A549 (cell line): Measurements from ENCODE around the gene TRPM4. TPM values are rescaled to one million over a fixed set of nuclear protein-coding genes. Genes with fewer than 3 reads are reported as not detected.

Experiments used
- ATAC-seq, 2 experiments: fragments of 200-7000 bp in 1 of 2; fragments of >200 bp in 1 of 2; cut with Nextera tagmentation in 1 of 2; cut with Tn5 transposase in 1 of 2; 3 replicates each; pipeline versions ENCODE4 v1.8.0 to v1.9.1; 2018 to 2020; ENCODE audit warnings: mild to moderate bottlenecking in 1 of 2, moderate library complexity in 1 of 2
- CTCF ChIA-PET: fragments of 300-600 bp; sonication (Branson Sonifier 250); formaldehyde crosslinking; extraction: SDS; loops from one replicate; lab custom pipeline; 2021; ENCODE audit warnings: antibody characterized with exemption, inconsistent platforms; lab: Yijun Ruan, JAX
- POLR2A ChIA-PET: fragments of 350-600 bp; formaldehyde crosslinking; extraction: SDS; loops from one replicate; lab custom pipeline; 2021; ENCODE audit warnings: antibody characterized with exemption, inconsistent platforms; lab: Yijun Ruan, JAX
- DNase-seq, 2 experiments: peaks; one replicate each; pipeline versions ENCODE4 v3.0.0 to v3.0.0-alpha.2; 2011 to 2016; ENCODE audit warnings: low read depth in 1 of 2, low spot score in 1 of 2
- FAIRE-seq: peaks from 2 replicates; lab custom pipeline; 2011; peaks lifted over from hg19 to GRCh38; lab: Jason Lieb, UNC
- H3K27ac ChIP-seq, 2 experiments: fragments of >200 bp; sonication (Bioruptor Twin); formaldehyde crosslinking; 3 replicates each; pipeline ENCODE4 v1.5.1; 2016 to 2017
- H3K4me1 ChIP-seq: fragments of >200 bp; sonication (Bioruptor Twin); formaldehyde crosslinking; 3 replicates; pipeline ENCODE4 v1.6.1; 2016
- H3K4me2 ChIP-seq: fragments of >200 bp; sonication (Bioruptor Twin); formaldehyde crosslinking; 3 replicates; pipeline ENCODE4 v1.6.1; 2016
- H3K4me3 ChIP-seq: fragments of >200 bp; sonication (Bioruptor Twin); formaldehyde crosslinking; 3 replicates; pipeline ENCODE4 v1.5.1; 2016
- H3K9me3 ChIP-seq: fragments of >200 bp; sonication (Bioruptor Twin); formaldehyde crosslinking; 3 replicates; pipeline ENCODE4 v1.6.1; 2016
- CBX2 ChIP-seq: fragments of 200-600 bp; sonication (generic); IDR thresholded peaks from 2 replicates; pipeline ENCODE4 v1.6.1; 2016; ENCODE audit warnings: low read depth, mild to moderate bottlenecking, borderline replicate concordance
- CEBPB ChIP-seq, 2 experiments: fragments of >200 bp in 1 of 2; sonication (Bioruptor Twin) in 1 of 2; formaldehyde crosslinking in 1 of 2; IDR thresholded peaks; 2 replicates each; pipeline ENCODE4 v1.6.1; 2012 to 2016
- EP300 ChIP-seq, 2 experiments: fragments of >200 bp; sonication (Bioruptor Twin); formaldehyde crosslinking; IDR thresholded peaks; 2 replicates in 1 of 2; 3 replicates in 1 of 2; pipeline ENCODE4 v1.6.1; 2016 to 2017
- FOSB ChIP-seq: fragments of 250-450 bp; sonication (Bioruptor Pico); IDR thresholded peaks from 2 replicates; pipeline ENCODE4 v1.5.0; 2020; ENCODE audit warnings: mild to moderate bottlenecking, moderate library complexity
- JUN ChIP-seq, 2 experiments: fragments of >200 bp; sonication (Bioruptor Twin); formaldehyde crosslinking; IDR thresholded peaks; 2 replicates in 1 of 2; 3 replicates in 1 of 2; pipeline ENCODE4 v1.6.1; 2016 to 2017
- JUNB ChIP-seq: fragments of >200 bp; sonication (Bioruptor Twin); formaldehyde crosslinking; IDR thresholded peaks from 2 replicates; pipeline ENCODE4 v1.6.1; 2016
- KDM1A ChIP-seq: fragments of 200-600 bp; sonication (generic); IDR thresholded peaks from 2 replicates; pipeline ENCODE4 v1.6.1; 2016; ENCODE audit warnings: low read depth, mild to moderate bottlenecking
- MYC ChIP-seq: IDR thresholded peaks from 2 replicates; pipeline ENCODE4 v1.6.1; 2012; ENCODE audit warnings: mild to moderate bottlenecking, inconsistent platforms, low read length, improper control_type of control experiment, borderline replicate concordance
- NFE2L2 ChIP-seq: fragments of 150-350 bp; conservative IDR thresholded peaks from 2 replicates; pipeline ENCODE4 v1.6.1; 2014; ENCODE audit warnings: low read length
- PHF8 ChIP-seq: fragments of 200-600 bp; sonication (generic); IDR thresholded peaks from 2 replicates; pipeline ENCODE4 v1.6.1; 2016; ENCODE audit warnings: low read depth, mild to moderate bottlenecking, antibody characterized with exemption, moderate library complexity, borderline replicate concordance
- POLR2AphosphoS2 ChIP-seq: conservative IDR thresholded peaks from 2 replicates; pipeline ENCODE4 v1.6.1; 2012; ENCODE audit warnings: low read length, improper control_type of control experiment, inconsistent platforms
- RNF2 ChIP-seq: fragments of 200-600 bp; sonication (generic); IDR thresholded peaks from 2 replicates; pipeline ENCODE4 v1.6.1; 2016; ENCODE audit warnings: low read depth, mild to moderate bottlenecking, antibody characterized with exemption, moderate library complexity, borderline replicate concordance
- TP53 ChIP-seq: fragments of 250-450 bp; sonication (Bioruptor Pico); IDR thresholded peaks from 2 replicates; pipeline ENCODE4 v1.5.0; 2021; ENCODE audit warnings: mild to moderate bottlenecking, moderate library complexity
- ZC3H11A ChIP-seq: fragments of 450-650 bp; IDR thresholded peaks from 2 replicates; pipeline ENCODE4 v1.6.1; 2014; ENCODE audit warnings: antibody characterized with exemption, mild to moderate bottlenecking
- WGBS: methylation state at CpG from one replicate; pipeline ENCODE4 v1.1.6; 2017; ENCODE audit errors: missing lambda C conversion rate; 5-methylcytosine and 5-hydroxymethylcytosine counted together
- polyA plus RNA-seq, 4 experiments: library from polyadenylated mRNA; depleted of rRNA in 3 of 4; stranded (reverse); fragments of >200 nt; fragmentation: RNase III in 1 of 4; extraction: RNeasy Plus Mini Kit Qiagen cat#74134 plus additional on column Dnase treatment in 1 of 4; gene quantifications; 2 replicates in 3 of 4; 3 replicates in 1 of 4; pipeline ENCODE4 v1.2.3, GENCODE V29; 2011 to 2017
- TF ChIP-seq, protein P1 (sequence below): fragments of >200 bp; sonication (Bioruptor Twin); formaldehyde crosslinking; IDR thresholded peaks from 3 replicates; pipeline ENCODE4 v1.5.1; 2016
- TF ChIP-seq, protein P2 (sequence below): fragments of 250-450 bp; sonication (Bioruptor Pico); IDR thresholded peaks from 2 replicates; pipeline ENCODE4 v1.5.0; 2021; ENCODE audit warnings: mild to moderate bottlenecking, moderate library complexity, borderline replicate concordance

The TRPM4 gene
- polyA plus RNA-seq, 2 of the 4 experiments (the other 2 are of a cell fraction) = 4.7 to 9.1 TPM

DNA sequence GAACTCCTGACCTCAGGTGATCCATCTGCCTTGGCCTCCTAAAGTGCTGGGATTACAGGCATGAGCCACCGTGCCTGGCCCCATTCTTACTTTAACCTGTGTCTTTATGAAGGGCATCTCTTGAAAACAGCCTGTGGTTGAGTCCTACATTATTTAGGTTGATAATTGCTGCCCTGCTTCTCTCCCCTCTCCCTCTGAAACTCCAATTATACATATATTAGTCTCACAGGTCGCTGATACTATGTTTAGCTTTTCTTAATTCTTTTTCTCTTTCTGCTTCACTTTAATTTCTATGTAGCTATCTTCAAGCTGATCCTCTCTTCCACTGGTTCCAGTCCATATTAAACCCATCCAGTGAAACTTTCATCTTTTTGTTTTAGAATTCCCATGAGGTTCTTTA lies 92.3 kb downstream of the TRPM4 start:
- no peak overlapping the region for H3K4me3 ChIP-seq
- no peak overlapping the region for H3K27ac ChIP-seq
- no peak overlapping the region for H3K4me2 ChIP-seq
- TF ChIP-seq JUNB (no peak), EP300 (IDR thresholded peaks at IDR 0.05) (no peak), FOSB (CRISPR knock-in tag) (no peak), POLR2AphosphoS2 (no peak), MYC (no peak), TP53 (CRISPR knock-in tag) (no peak), CBX2 (no peak), RNF2 (no peak), ZC3H11A (no peak)
- no peaks in the 10 kb centered on the region for H3K4me1 ChIP-seq
- 15% methylated on average over 2 of the region's 2 CpGs for WGBS
- no peak for DNase-seq
- ChIA-PET CTCF (interaction anchor here (0.7 to 9.0 kb wide), 5 partner anchors 15 to 152 kb away, joined by 3 to 58 read pairs (median 3); no protein-coding TSS in a partner anchor), POLR2A (no interaction called here)
- H3K9me3 ChIP-seq = peaks cover 9% of the 10 kb centered on the region; the same call in 2 of the 3 replicates
- no peak for ATAC-seq
- FAIRE-seq = no peak

DNA sequence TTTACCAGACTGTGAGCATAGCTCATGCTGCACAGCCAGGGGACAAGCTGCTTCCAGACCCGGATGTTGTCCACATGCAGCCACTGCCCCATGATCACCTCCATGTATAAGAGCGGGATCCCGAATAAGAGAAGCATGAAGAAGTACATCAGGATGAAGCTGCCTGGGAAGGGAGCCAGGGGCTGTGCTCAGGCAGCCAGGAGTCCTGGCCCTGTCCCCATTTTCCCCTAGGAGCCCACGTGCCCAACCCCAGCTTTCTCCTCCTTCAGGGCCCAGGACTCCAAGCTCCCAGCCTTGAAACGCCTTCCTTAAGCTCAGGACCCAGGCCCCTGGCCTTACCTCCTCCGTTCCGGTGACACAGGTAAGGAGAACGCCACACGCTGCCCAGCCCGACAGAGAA lies 98.1 kb downstream of the TRPM4 start:
- POLR2A ChIA-PET = interaction anchor here (0.6 kb wide), 1 partner anchor 1073 kb away, joined by 3 read pairs; no protein-coding TSS in a partner anchor
- 68% methylated on average over 9 of the region's 10 CpGs for WGBS
- Histone ChIP-seq H3K4me2 (no peak overlapping the region), H3K4me3 (no peak overlapping the region), H3K9me3 (peaks cover 28% of the 10 kb centered on the region)
- TF ChIP-seq JUN (IDR thresholded peaks at IDR 0.05) (no peak), PHF8 (no peak), ZC3H11A (no peak), NFE2L2 (no peak), CBX2 (no peak)
- TF ChIP-seq, protein P1, sequence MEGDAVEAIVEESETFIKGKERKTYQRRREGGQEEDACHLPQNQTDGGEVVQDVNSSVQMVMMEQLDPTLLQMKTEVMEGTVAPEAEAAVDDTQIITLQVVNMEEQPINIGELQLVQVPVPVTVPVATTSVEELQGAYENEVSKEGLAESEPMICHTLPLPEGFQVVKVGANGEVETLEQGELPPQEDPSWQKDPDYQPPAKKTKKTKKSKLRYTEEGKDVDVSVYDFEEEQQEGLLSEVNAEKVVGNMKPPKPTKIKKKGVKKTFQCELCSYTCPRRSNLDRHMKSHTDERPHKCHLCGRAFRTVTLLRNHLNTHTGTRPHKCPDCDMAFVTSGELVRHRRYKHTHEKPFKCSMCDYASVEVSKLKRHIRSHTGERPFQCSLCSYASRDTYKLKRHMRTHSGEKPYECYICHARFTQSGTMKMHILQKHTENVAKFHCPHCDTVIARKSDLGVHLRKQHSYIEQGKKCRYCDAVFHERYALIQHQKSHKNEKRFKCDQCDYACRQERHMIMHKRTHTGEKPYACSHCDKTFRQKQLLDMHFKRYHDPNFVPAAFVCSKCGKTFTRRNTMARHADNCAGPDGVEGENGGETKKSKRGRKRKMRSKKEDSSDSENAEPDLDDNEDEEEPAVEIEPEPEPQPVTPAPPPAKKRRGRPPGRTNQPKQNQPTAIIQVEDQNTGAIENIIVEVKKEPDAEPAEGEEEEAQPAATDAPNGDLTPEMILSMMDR = no peak
- TF ChIP-seq, protein P2, sequence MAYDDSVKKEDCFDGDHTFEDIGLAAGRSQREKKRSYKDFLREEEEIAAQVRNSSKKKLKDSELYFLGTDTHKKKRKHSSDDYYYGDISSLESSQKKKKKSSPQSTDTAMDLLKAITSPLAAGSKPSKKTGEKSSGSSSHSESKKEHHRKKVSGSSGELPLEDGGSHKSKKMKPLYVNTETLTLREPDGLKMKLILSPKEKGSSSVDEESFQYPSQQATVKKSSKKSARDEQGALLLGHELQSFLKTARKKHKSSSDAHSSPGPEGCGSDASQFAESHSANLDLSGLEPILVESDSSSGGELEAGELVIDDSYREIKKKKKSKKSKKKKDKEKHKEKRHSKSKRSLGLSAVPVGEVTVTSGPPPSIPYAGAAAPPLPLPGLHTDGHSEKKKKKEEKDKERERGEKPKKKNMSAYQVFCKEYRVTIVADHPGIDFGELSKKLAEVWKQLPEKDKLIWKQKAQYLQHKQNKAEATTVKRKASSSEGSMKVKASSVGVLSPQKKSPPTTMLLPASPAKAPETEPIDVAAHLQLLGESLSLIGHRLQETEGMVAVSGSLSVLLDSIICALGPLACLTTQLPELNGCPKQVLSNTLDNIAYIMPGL (CRISPR knock-in tag) = no peak
- TF ChIP-seq, all 56 proteins: peak for 0
- DNase-seq (no peak), FAIRE-seq (no peak), ATAC-seq (peak in 1 of 2 experiments; percentile 32; a peak in 2 of 6 replicates)
- CTCF ChIA-PET = interaction anchor here (1.0 to 5.0 kb wide), 8 partner anchors 11 to 166 kb away, joined by 3 to 34 read pairs (median 5); no protein-coding TSS in a partner anchor
- Histone ChIP-seq H3K4me1 (no peaks in the 10 kb centered on the region), H3K27ac (no peak overlapping the region)

DNA sequence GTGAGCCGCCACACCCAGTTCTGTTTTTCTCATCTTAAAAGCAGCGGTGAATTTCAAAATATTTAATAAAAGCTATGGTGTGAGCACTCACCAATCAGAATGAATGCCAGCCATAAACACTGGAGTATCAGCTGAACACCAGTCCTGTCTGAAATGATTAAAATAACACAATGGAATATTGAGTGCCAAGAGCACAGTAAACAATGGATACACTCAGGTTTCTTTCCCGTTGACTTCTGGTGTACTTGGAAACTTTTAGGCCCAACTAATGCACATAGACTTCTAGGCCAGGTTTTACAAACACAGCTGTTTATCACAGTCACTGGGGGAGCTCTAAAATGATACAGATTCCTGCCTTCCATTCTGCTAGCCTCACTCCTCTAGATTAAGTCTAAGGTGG lies 99.1 kb downstream of the TRPM4 start:
- DNase-seq (no peak), FAIRE-seq (no peak), ATAC-seq (no peak)
- H3K4me1 ChIP-seq = no peaks in the 10 kb centered on the region
- H3K4me2 ChIP-seq = no peak overlapping the region
- CTCF ChIA-PET = interaction anchor here (0.7 to 5.0 kb wide), 8 partner anchors 9 to 44 kb away, joined by 3 to 34 read pairs (median 4); no protein-coding TSS in a partner anchor
- H3K27ac ChIP-seq = no peak overlapping the region
- POLR2A ChIA-PET = no interaction called here
- TF ChIP-seq PHF8 (no peak), CEBPB (IDR thresholded peaks at IDR 0.05) (no peak), KDM1A (no peak)
- 57% methylated on average over 3 of the region's 3 CpGs for WGBS
- no peak overlapping the region for H3K4me3 ChIP-seq
- peaks cover 33% of the 10 kb centered on the region for H3K9me3 ChIP-seq

Other genes with a start within 250 kb of the TRPM4 start
- gene DHDH, start 224.1 kb upstream of the TRPM4 start, polyA plus RNA-seq (2011; rRNA removed) = 0.60 and 0.78 TPM in 2 replicates
- 1.1 to 1.2 TPM (median 1.2 TPM) in 3 replicates for gene DHDH, start 224.1 kb upstream of the TRPM4 start, polyA plus RNA-seq (2017; fragmentation: RNase III; extraction: RNeasy Plus Mini Kit Qiagen cat#74134 plus additional on column Dnase treatment)
- 120 and 134 TPM in 2 replicates for gene BAX, start 202.9 kb upstream of the TRPM4 start, polyA plus RNA-seq (2011; rRNA removed)
- 265 to 299 TPM (median 284 TPM) in 3 replicates for gene BAX, start 202.9 kb upstream of the TRPM4 start, polyA plus RNA-seq (2017; fragmentation: RNase III; extraction: RNeasy Plus Mini Kit Qiagen cat#74134 plus additional on column Dnase treatment)
- gene FTL, start 192.5 kb upstream of the TRPM4 start, polyA plus RNA-seq (2011; rRNA removed) = 4,743 and 7,067 TPM in 2 replicates
- gene FTL, start 192.5 kb upstream of the TRPM4 start, polyA plus RNA-seq (2017; fragmentation: RNase III; extraction: RNeasy Plus Mini Kit Qiagen cat#74134 plus additional on column Dnase treatment) = 12,141 to 13,930 TPM (median 13,921 TPM) in 3 replicates
- gene GYS1, start 164.5 kb upstream of the TRPM4 start, polyA plus RNA-seq (2011; rRNA removed) = 10.3 and 16.4 TPM in 2 replicates
- gene GYS1, start 164.5 kb upstream of the TRPM4 start, polyA plus RNA-seq (2017; fragmentation: RNase III; extraction: RNeasy Plus Mini Kit Qiagen cat#74134 plus additional on column Dnase treatment) = 23.8 to 25.0 TPM (median 24.8 TPM) in 3 replicates
- gene RUVBL2, start 163.9 kb upstream of the TRPM4 start, polyA plus RNA-seq (2011; rRNA removed) = 146 and 186 TPM in 2 replicates
- 213 to 274 TPM (median 225 TPM) in 3 replicates for gene RUVBL2, start 163.9 kb upstream of the TRPM4 start, polyA plus RNA-seq (2017; fragmentation: RNase III; extraction: RNeasy Plus Mini Kit Qiagen cat#74134 plus additional on column Dnase treatment)
- gene LHB, start 140.7 kb upstream of the TRPM4 start, polyA plus RNA-seq (2011; rRNA removed) = not detected in 2 replicates
- gene LHB, start 140.7 kb upstream of the TRPM4 start, polyA plus RNA-seq (2017; fragmentation: RNase III; extraction: RNeasy Plus Mini Kit Qiagen cat#74134 plus additional on column Dnase treatment) = 0.22 TPM in 1 of 3 replicates, not detected in the others
- not detected in 2 replicates for gene CGB3, start 133.5 kb upstream of the TRPM4 start, polyA plus RNA-seq (2011; rRNA removed)
- gene CGB3, start 133.5 kb upstream of the TRPM4 start, polyA plus RNA-seq (2017; fragmentation: RNase III; extraction: RNeasy Plus Mini Kit Qiagen cat#74134 plus additional on column Dnase treatment) = 0.13 to 0.28 TPM in 2 of 3 replicates, not detected in the other
- gene CGB2, start 125.9 kb upstream of the TRPM4 start, polyA plus RNA-seq (2011; rRNA removed) = not detected in 2 replicates
- not detected in 3 replicates for gene CGB2, start 125.9 kb upstream of the TRPM4 start, polyA plus RNA-seq (2017; fragmentation: RNase III; extraction: RNeasy Plus Mini Kit Qiagen cat#74134 plus additional on column Dnase treatment)
- not detected in 2 replicates for gene CGB1, start 120.9 kb upstream of the TRPM4 start, polyA plus RNA-seq (2011; rRNA removed)
- 0.13 TPM in 1 of 3 replicates, not detected in the others for gene CGB1, start 120.9 kb upstream of the TRPM4 start, polyA plus RNA-seq (2017; fragmentation: RNase III; extraction: RNeasy Plus Mini Kit Qiagen cat#74134 plus additional on column Dnase treatment)
- 0.15 and 0.23 TPM in 2 replicates for gene CGB5, start 113.9 kb upstream of the TRPM4 start, polyA plus RNA-seq (2011; rRNA removed)
- gene CGB5, start 113.9 kb upstream of the TRPM4 start, polyA plus RNA-seq (2017; fragmentation: RNase III; extraction: RNeasy Plus Mini Kit Qiagen cat#74134 plus additional on column Dnase treatment) = 0.53 to 0.94 TPM (median 0.71 TPM) in 3 replicates
- gene CGB8, start 108.7 kb upstream of the TRPM4 start, polyA plus RNA-seq (2011; rRNA removed) = 0.63 and 0.95 TPM in 2 replicates
- gene CGB8, start 108.7 kb upstream of the TRPM4 start, polyA plus RNA-seq (2017; fragmentation: RNase III; extraction: RNeasy Plus Mini Kit Qiagen cat#74134 plus additional on column Dnase treatment) = 2.0 to 2.7 TPM (median 2.4 TPM) in 3 replicates
- gene CGB7, start 100.0 kb upstream of the TRPM4 start, polyA plus RNA-seq (2011; rRNA removed) = 0.34 and 0.56 TPM in 2 replicates
- 0.63 to 0.88 TPM (median 0.79 TPM) in 3 replicates for gene CGB7, start 100.0 kb upstream of the TRPM4 start, polyA plus RNA-seq (2017; fragmentation: RNase III; extraction: RNeasy Plus Mini Kit Qiagen cat#74134 plus additional on column Dnase treatment)
- gene NTF4, start 93.0 kb upstream of the TRPM4 start, polyA plus RNA-seq (2011; rRNA removed) = 0.34 and 0.37 TPM in 2 replicates
- 1.0 to 2.4 TPM (median 1.7 TPM) in 3 replicates for gene NTF4, start 93.0 kb upstream of the TRPM4 start, polyA plus RNA-seq (2017; fragmentation: RNase III; extraction: RNeasy Plus Mini Kit Qiagen cat#74134 plus additional on column Dnase treatment)
- not detected in 2 replicates for gene KCNA7, start 85.1 kb upstream of the TRPM4 start, polyA plus RNA-seq (2011; rRNA removed)
- not detected in 3 replicates for gene KCNA7, start 85.1 kb upstream of the TRPM4 start, polyA plus RNA-seq (2017; fragmentation: RNase III; extraction: RNeasy Plus Mini Kit Qiagen cat#74134 plus additional on column Dnase treatment)
- 214 and 220 TPM in 2 replicates for gene SNRNP70, start 72.3 kb upstream of the TRPM4 start, polyA plus RNA-seq (2011; rRNA removed)
- 338 to 350 TPM (median 342 TPM) in 3 replicates for gene SNRNP70, start 72.3 kb upstream of the TRPM4 start, polyA plus RNA-seq (2017; fragmentation: RNase III; extraction: RNeasy Plus Mini Kit Qiagen cat#74134 plus additional on column Dnase treatment)
- gene LIN7B, start 43.4 kb upstream of the TRPM4 start, polyA plus RNA-seq (2011; rRNA removed) = 4.6 and 5.4 TPM in 2 replicates
- gene LIN7B, start 43.4 kb upstream of the TRPM4 start, polyA plus RNA-seq (2017; fragmentation: RNase III; extraction: RNeasy Plus Mini Kit Qiagen cat#74134 plus additional on column Dnase treatment) = 7.1 to 8.3 TPM (median 8.0 TPM) in 3 replicates
- gene C19orf73, start 38.6 kb upstream of the TRPM4 start, polyA plus RNA-seq (2011; rRNA removed) = 1.4 and 1.8 TPM in 2 replicates
- 1.7 to 2.2 TPM (median 1.7 TPM) in 3 replicates for gene C19orf73, start 38.6 kb upstream of the TRPM4 start, polyA plus RNA-seq (2017; fragmentation: RNase III; extraction: RNeasy Plus Mini Kit Qiagen cat#74134 plus additional on column Dnase treatment)
- gene PPFIA3, start 38.2 kb upstream of the TRPM4 start, polyA plus RNA-seq (2011; rRNA removed) = 2.5 and 3.2 TPM in 2 replicates
- 6.5 to 8.0 TPM (median 7.3 TPM) in 3 replicates for gene PPFIA3, start 38.2 kb upstream of the TRPM4 start, polyA plus RNA-seq (2017; fragmentation: RNase III; extraction: RNeasy Plus Mini Kit Qiagen cat#74134 plus additional on column Dnase treatment)
- gene HRC, start 2.4 kb upstream of the TRPM4 start, polyA plus RNA-seq (2011; rRNA removed) = 0.04 TPM in 1 of 2 replicates, not detected in the other
- gene HRC, start 2.4 kb upstream of the TRPM4 start, polyA plus RNA-seq (2017; fragmentation: RNase III; extraction: RNeasy Plus Mini Kit Qiagen cat#74134 plus additional on column Dnase treatment) = 0.04 to 0.05 TPM in 2 of 3 replicates, not detected in the other
- gene SLC6A16, start 167.4 kb downstream of the TRPM4 start, polyA plus RNA-seq (2011; rRNA removed) = 5.9 and 8.6 TPM in 2 replicates
- gene SLC6A16, start 167.4 kb downstream of the TRPM4 start, polyA plus RNA-seq (2017; fragmentation: RNase III; extraction: RNeasy Plus Mini Kit Qiagen cat#74134 plus additional on column Dnase treatment) = 2.4 to 3.2 TPM (median 3.2 TPM) in 3 replicates
- gene CD37, start 177.6 kb downstream of the TRPM4 start, polyA plus RNA-seq (2011; rRNA removed) = not detected in 2 replicates
- 0.13 to 0.22 TPM in 2 of 3 replicates, not detected in the other for gene CD37, start 177.6 kb downstream of the TRPM4 start, polyA plus RNA-seq (2017; fragmentation: RNase III; extraction: RNeasy Plus Mini Kit Qiagen cat#74134 plus additional on column Dnase treatment)
- gene TEAD2, start 204.6 kb downstream of the TRPM4 start, polyA plus RNA-seq (2011; rRNA removed) = 15.9 and 20.3 TPM in 2 replicates
- gene TEAD2, start 204.6 kb downstream of the TRPM4 start, polyA plus RNA-seq (2017; fragmentation: RNase III; extraction: RNeasy Plus Mini Kit Qiagen cat#74134 plus additional on column Dnase treatment) = 19.0 to 26.3 TPM (median 25.3 TPM) in 3 replicates
- gene DKKL1, start 206.1 kb downstream of the TRPM4 start, polyA plus RNA-seq (2011; rRNA removed) = 0.53 and 0.91 TPM in 2 replicates
- gene DKKL1, start 206.1 kb downstream of the TRPM4 start, polyA plus RNA-seq (2017; fragmentation: RNase III; extraction: RNeasy Plus Mini Kit Qiagen cat#74134 plus additional on column Dnase treatment) = 0.26 to 0.68 TPM (median 0.37 TPM) in 3 replicates
- gene KASH5, start 230.5 kb downstream of the TRPM4 start, polyA plus RNA-seq (2011; rRNA removed) = 0.08 TPM in 2 replicates
- 0.17 TPM in 1 of 3 replicates, not detected in the others for gene KASH5, start 230.5 kb downstream of the TRPM4 start, polyA plus RNA-seq (2017; fragmentation: RNase III; extraction: RNeasy Plus Mini Kit Qiagen cat#74134 plus additional on column Dnase treatment)